Psoas muscle (tissue), 8 donors: Measurements from ENCODE around the gene PCBP4. TPM values are rescaled to one million over a fixed set of nuclear protein-coding genes. Genes with fewer than 3 reads are reported as not detected.

ENCODE experiments used
- ATAC-seq, 4 donors: fragments of 200-7000 bp; cut with Tn5 transposase; one replicate each; pipeline ENCODE4 v1.9.1; 2020; ENCODE audit warnings: moderate library complexity in 3 of 4, mild to moderate bottlenecking in 2 of 4
- DNase-seq, 2 donors: peaks; one replicate each; pipeline ENCODE4 v3.0.0-alpha.2; 2020
- H3K27ac ChIP-seq: fragments of 200-600 bp; one replicate; pipeline ENCODE4 v1.8.0; 2022
- H3K27me3 ChIP-seq, 3 donors: fragments of 200-600 bp in 1 of 3; one replicate each; pipeline versions ENCODE4 v1.6.1 to v1.8.0; 2013 to 2022; ENCODE audit warnings: low read length in 2 of 3, mild to moderate bottlenecking in 2 of 3, moderate library complexity in 1 of 3; ENCODE audit not compliant: insufficient read depth in 3 of 3
- H3K36me3 ChIP-seq, 2 donors: fragments of 200-600 bp in 1 of 2; one replicate each; pipeline versions ENCODE4 v1.6.1 to v1.8.0; 2013 to 2022; ENCODE audit warnings: low read depth in 1 of 2, mild to moderate bottlenecking in 1 of 2, moderate library complexity in 1 of 2; ENCODE audit not compliant: insufficient read depth in 1 of 2
- H3K4me1 ChIP-seq: fragments of 200-600 bp; one replicate; pipeline ENCODE4 v1.8.0; 2022
- H3K4me3 ChIP-seq: fragments of 200-600 bp; one replicate; pipeline ENCODE4 v1.8.0; 2022; ENCODE audit warnings: mild to moderate bottlenecking
- H3K9me3 ChIP-seq: fragments of 200-600 bp; one replicate; pipeline ENCODE4 v1.8.0; 2022
- CTCF ChIP-seq: fragments of 200-600 bp; IDR thresholded peaks from one replicate; pipeline ENCODE4 v1.8.0; 2022; ENCODE audit warnings: antibody characterized with exemption
- WGBS, 3 donors: extraction: QIAGEN DNeasy Blood & Tissue Kit; methylation state at CpG; one replicate each; pipeline versions ENCODE4 v1.1.6 to v1.1.7; 2013; 5-methylcytosine and 5-hydroxymethylcytosine counted together
- intact Hi-C, 2 donors: fragments of 100-400 bp; cut with DNase I; formaldehyde crosslinking; loops; one replicate each; pipeline versions ENCODE4 v1.11.0 to v1.14.2; 2022
- polyA plus RNA-seq, 3 donors: library from polyadenylated mRNA; stranded (reverse); fragments of 200-250 nt; gene quantifications; one replicate each; pipeline ENCODE4 v1.2.3, GENCODE V29; 2013
- total RNA-seq, 4 donors: library from RNA; stranded (reverse); fragmentation: NEBNext Ultra II Directional in 2 of 4; extraction: Animal tissue kit (Norgen Biotek cat#: 25700) in 2 of 4; gene quantifications; one replicate each; pipeline versions ENCODE4 v1.2.1 to v1.2.4, GENCODE V29; 2021 to 2023
- donor health status: healthy with polysubstance abuse.
- donor health status: DM: no; HTN: no; CAD: no; lungs with moderate emphysema.
- donor health status: Bipolar disorder and iron deficiency.
- donor health status: healthy.
- donor health status: DM: yes; HTN: yes; CAD: no.
- donor health status: DM: no; HTN: no; CAD: no.
- donor health status: DM: no; HTN: no; CAD: no.
- donor health status: DM: yes; HTN: yes; CAD: no.

PCBP4 gene
- total and polyA plus RNA-seq, 7 donors = 36.0 to 161 (median 118) TPM

- Histone ChIP-seq H3K4me3 (no peak overlapping the region), H3K27ac (no peak overlapping the region), H3K4me1 (peaks cover 16% of the 10 kb centered on the region), H3K9me3 (no peaks in the 10 kb centered on the region), H3K36me3 (peaks cover 9 to 80% of the 10 kb centered on the region in 2 donors), H3K27me3 (no peaks in the 10 kb centered on the region)
- ATAC-seq (no peak), DNase-seq (no peak)
- no peak for TF ChIP-seq CTCF
- 75 to 87% (median 82%) methylated on average over 9 of the region's 9 CpGs for WGBS, 3 donors
- intact Hi-C loops = no loop called here
These were observed 30.2 kb downstream of the PCBP4 start for GRCh38 chr3:51937014-51937413.

- H3K9me3 ChIP-seq = no peaks in the 10 kb centered on the region
- H3K27ac ChIP-seq = no peak overlapping the region
- no peak for DNase-seq
- H3K4me3 ChIP-seq = no peak overlapping the region
- TF ChIP-seq CTCF = no peak
- H3K36me3 ChIP-seq = peaks cover 9 to 83% of the 10 kb centered on the region in 2 donors
- intact Hi-C loops = no loop called here
- H3K27me3 ChIP-seq = no peaks in the 10 kb centered on the region
- 95 to 97% (median 96%) methylated on average over 25 of the region's 25 CpGs for WGBS, 3 donors
- H3K4me1 ChIP-seq = peaks cover 15% of the 10 kb centered on the region
- ATAC-seq = no peak
These were observed 31.1 kb downstream of the PCBP4 start for GRCh38 chr3:51935886-51936755.

GRCh38 chr3:51934991-51935885 lies 32.0 kb downstream of the PCBP4 start:
- intact Hi-C loops = no loop called here
- H3K4me3 ChIP-seq = no peak overlapping the region
- DNase-seq (no peak), ATAC-seq (no peak)
- TF ChIP-seq CTCF = no peak
- H3K36me3 ChIP-seq = peaks cover 9 to 87% of the 10 kb centered on the region in 2 donors
- H3K27ac ChIP-seq = no peak overlapping the region
- peaks cover 7% of the 10 kb centered on the region for H3K4me1 ChIP-seq
- 90 to 93% (median 92%) methylated on average over 28 of the region's 28 CpGs for WGBS, 3 donors
- H3K9me3 ChIP-seq = no peaks in the 10 kb centered on the region
- no peaks in the 10 kb centered on the region for H3K27me3 ChIP-seq

DNA sequence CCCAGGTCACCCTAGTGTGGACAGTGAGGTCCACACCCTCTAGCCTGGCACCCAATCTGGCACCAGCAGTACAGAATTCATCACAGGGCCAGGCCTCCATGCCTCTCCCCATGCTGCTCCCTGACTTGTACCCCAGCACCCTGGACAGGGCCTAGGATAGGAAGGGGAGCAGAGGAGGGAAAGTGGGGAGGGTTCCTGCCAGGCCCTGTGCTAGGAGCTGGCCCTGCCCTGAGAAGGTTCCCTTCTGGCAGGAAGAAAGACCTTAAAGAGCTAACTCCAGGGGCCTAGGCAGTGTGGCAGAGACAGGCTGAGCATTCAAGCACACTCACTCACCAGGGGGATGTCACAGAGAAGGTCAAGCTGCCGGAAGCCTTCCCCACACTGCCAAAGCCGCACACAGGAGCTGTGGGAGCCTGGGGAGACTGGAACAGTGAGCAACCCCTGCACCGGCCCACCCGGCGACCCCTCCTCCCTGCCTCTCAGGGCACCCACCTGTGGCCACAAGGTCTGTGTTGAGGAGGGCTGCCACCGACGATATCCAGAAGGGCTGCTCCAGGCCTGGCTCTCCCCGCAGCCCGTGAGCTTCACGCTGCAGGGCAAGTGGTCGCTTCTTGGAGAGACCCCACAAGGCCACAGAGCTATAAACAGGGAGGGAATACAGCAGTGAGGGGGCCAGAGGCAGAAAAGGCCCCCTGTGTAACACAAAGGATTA lies 33.0 kb downstream of the PCBP4 start:
- no peaks in the 10 kb centered on the region for H3K27me3 ChIP-seq
- intact Hi-C loops = no loop called here
- no peak for TF ChIP-seq CTCF
- DNase-seq (no peak), ATAC-seq (no peak)
- H3K27ac ChIP-seq = no peak overlapping the region
- WGBS, 3 donors = 93 to 96% (median 94%) methylated on average over 11 of the region's 11 CpGs
- no peaks in the 10 kb centered on the region for H3K4me1 ChIP-seq
- no peak overlapping the region for H3K4me3 ChIP-seq
- H3K9me3 ChIP-seq = no peaks in the 10 kb centered on the region
- peaks cover 9 to 77% of the 10 kb centered on the region in 2 donors for H3K36me3 ChIP-seq
